ACC112 (cell line): ENCODE results near the gene ERVK3-1.

Experiments
- H2AFZ ChIP-seq: fragments of 200-600 bp; sonication (generic); one replicate; pipeline ENCODE4 v1.6.0; 2017; ENCODE audit warnings: antibody characterized with exemption, low read length; ENCODE audit not compliant: unreplicated experiment
- H3K27ac ChIP-seq: fragments of 200-600 bp; sonication (generic); 2 replicates; pipeline ENCODE4 v1.5.1; 2014; ENCODE audit warnings: low read depth, mild to moderate bottlenecking, antibody characterized with exemption, low read length, moderate library complexity
- H3K27me3 ChIP-seq: fragments of 200-600 bp; sonication (generic); 2 replicates; pipeline ENCODE4 v1.6.1; 2014; ENCODE audit warnings: mild to moderate bottlenecking, antibody characterized with exemption, low read length, moderate library complexity, mixed read lengths; ENCODE audit not compliant: insufficient read depth
- H3K36me3 ChIP-seq: fragments of 200-600 bp; sonication (generic); 2 replicates; pipeline ENCODE4 v1.6.1; 2016; ENCODE audit warnings: mild to moderate bottlenecking, antibody characterized with exemption, low read length, moderate library complexity, mixed read lengths; ENCODE audit not compliant: insufficient read depth
- H3K4me1 ChIP-seq: fragments of 200-600 bp; sonication (generic); one replicate; pipeline ENCODE4 v1.6.1; 2016; ENCODE audit warnings: low read length, mixed read lengths; ENCODE audit not compliant: insufficient read depth, unreplicated experiment, control insufficient read depth
- H3K4me3 ChIP-seq: fragments of 200-600 bp; sonication (generic); 2 replicates; pipeline ENCODE4 v1.5.1; 2014; ENCODE audit warnings: mild to moderate bottlenecking, low read depth, low read length
- H3K79me2 ChIP-seq: fragments of 200-600 bp; sonication (generic); one replicate; pipeline ENCODE4 v1.6.0; 2016; ENCODE audit warnings: low read length; ENCODE audit not compliant: control insufficient read depth, unreplicated experiment, insufficient read depth

The ERVK3-1 gene

GRCh38 chr19:58353717-58354477 is 48.7 kb downstream of the ERVK3-1 start:
- H3K79me2 ChIP-seq, result peaks cover 18% of the 10 kb centered on the region
- H3K4me1 ChIP-seq, result no peaks in the 10 kb centered on the region
- no peaks in the 10 kb centered on the region for H3K27me3 ChIP-seq
- H2AFZ ChIP-seq, result no peak overlapping the region
- no peaks in the 10 kb centered on the region for H3K36me3 ChIP-seq
- no peak overlapping the region for H3K4me3 ChIP-seq
- H3K27ac ChIP-seq, result no peak overlapping the region

- Histone ChIP-seq H3K27me3 (no peaks in the 10 kb centered on the region), H3K4me1 (no peaks in the 10 kb centered on the region), H3K4me3 (no peak overlapping the region), H2AFZ (no peak overlapping the region), H3K36me3 (no peaks in the 10 kb centered on the region), H3K79me2 (peaks cover 11% of the 10 kb centered on the region), H3K27ac (no peak overlapping the region)
Observed at GRCh38 chr19:58354478-58355030, 49.4 kb downstream of the ERVK3-1 start.

GRCh38 chr19:58355215-58355796 is 50.1 kb downstream of the ERVK3-1 start:
- H3K4me1 ChIP-seq, result no peaks in the 10 kb centered on the region
- no peak overlapping the region for H3K27ac ChIP-seq
- peaks cover 6% of the 10 kb centered on the region for H3K79me2 ChIP-seq
- no peaks in the 10 kb centered on the region for H3K36me3 ChIP-seq
- H3K27me3 ChIP-seq, result no peaks in the 10 kb centered on the region
- H3K4me3 ChIP-seq, result no peak overlapping the region
- no peak overlapping the region for H2AFZ ChIP-seq

GRCh38 chr19:58355908-58356765 is 51.0 kb downstream of the ERVK3-1 start:
- Histone ChIP-seq H3K36me3 (no peaks in the 10 kb centered on the region), H3K4me1 (no peaks in the 10 kb centered on the region), H3K27me3 (no peaks in the 10 kb centered on the region), H3K27ac (no peak overlapping the region), H3K4me3 (no peak overlapping the region), H2AFZ (no peak overlapping the region), H3K79me2 (no peaks in the 10 kb centered on the region)

GRCh38 chr19:58356766-58357480 is 51.7 kb downstream of the ERVK3-1 start:
- Histone ChIP-seq H3K36me3 (no peaks in the 10 kb centered on the region), H3K27me3 (no peaks in the 10 kb centered on the region), H3K4me3 (no peak overlapping the region), H3K4me1 (no peaks in the 10 kb centered on the region), H3K27ac (no peak overlapping the region), H3K79me2 (no peaks in the 10 kb centered on the region), H2AFZ (no peak overlapping the region)

- no peaks in the 10 kb centered on the region for H3K79me2 ChIP-seq
- no peaks in the 10 kb centered on the region for H3K4me1 ChIP-seq
- H3K4me3 ChIP-seq, result no peak overlapping the region
- no peak overlapping the region for H3K27ac ChIP-seq
- no peaks in the 10 kb centered on the region for H3K36me3 ChIP-seq
- no peak overlapping the region for H2AFZ ChIP-seq
- no peaks in the 10 kb centered on the region for H3K27me3 ChIP-seq
Observed at GRCh38 chr19:58357481-58358145, 52.4 kb downstream of the ERVK3-1 start.

GRCh38 chr19:58361900-58362271 is 56.7 kb downstream of the ERVK3-1 start:
- no peaks in the 10 kb centered on the region for H3K27me3 ChIP-seq
- H3K27ac ChIP-seq, result peak overlapping the region; percentile 89
- H2AFZ ChIP-seq, result peak overlapping the region; percentile 94
- no peaks in the 10 kb centered on the region for H3K4me1 ChIP-seq
- H3K36me3 ChIP-seq, result no peaks in the 10 kb centered on the region
- H3K79me2 ChIP-seq, result no peaks in the 10 kb centered on the region
- peak overlapping the region; percentile 92 for H3K4me3 ChIP-seq

- Histone ChIP-seq H3K36me3 (no peaks in the 10 kb centered on the region), H3K4me1 (no peaks in the 10 kb centered on the region), H3K27ac (peak within 1 kb of the TSS; percentile 89), H3K79me2 (no peaks in the 10 kb centered on the region), H3K27me3 (no peaks in the 10 kb centered on the region), H3K4me3 (peak within 1 kb of the TSS; percentile 92), H2AFZ (peak within 1 kb of the TSS; percentile 94)
Observed at GRCh38 chr19:58362272-58362994, 57.3 kb downstream of the ERVK3-1 start, which contains the start of gene ZNF497. Gene ZNF497 (minus strand): TSS chr19:58362751. CDS start chr19:58357635, 5,116 bp downstream.

GRCh38 chr19:58364146-58364545 is 59.0 kb downstream of the ERVK3-1 start:
- Histone ChIP-seq H3K36me3 (no peaks in the 10 kb centered on the region), H3K79me2 (no peaks in the 10 kb centered on the region), H2AFZ (no peak overlapping the region), H3K27ac (no peak overlapping the region), H3K27me3 (no peaks in the 10 kb centered on the region), H3K4me3 (no peak overlapping the region), H3K4me1 (no peaks in the 10 kb centered on the region)
